ENCODE measurements around the gene NAA20. TPM values are rescaled to one million over a fixed set of nuclear protein-coding genes. Genes with fewer than 3 reads are reported as not detected.

The NAA20 gene
- total and polyA plus RNA-seq, 4 donors = 33.6 to 143 (median 59.9) TPM

DNA sequence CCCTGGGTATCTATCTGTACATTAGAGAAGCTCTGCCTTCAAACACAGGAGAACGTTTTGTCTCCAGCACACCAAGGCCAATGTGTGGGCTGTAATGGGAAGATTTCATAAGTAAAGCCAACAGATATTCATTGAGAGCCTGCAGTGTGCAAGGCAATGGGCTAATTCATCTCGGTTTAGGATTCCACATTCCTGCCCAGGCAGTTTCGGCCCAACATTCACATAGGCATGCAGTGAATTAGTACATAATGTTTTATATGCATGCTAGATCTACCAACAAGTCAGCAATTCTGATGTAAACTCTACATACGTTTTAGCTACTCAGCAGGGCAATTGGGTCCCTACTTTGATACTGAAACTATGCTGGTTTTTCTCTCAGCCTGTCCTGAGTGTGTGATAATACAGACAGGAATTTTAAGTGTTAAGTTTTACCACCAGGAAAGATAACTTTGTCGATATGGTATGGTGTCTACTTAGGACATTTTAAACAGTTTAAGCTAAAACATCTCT lies 46.9 kb upstream of the NAA20 start:
- Histone ChIP-seq H3K4me1 (ENCODE audit: control insufficient read depth in 5 of 5, insufficient read depth in 5 of 5, low read length in 5 of 5) (peaks cover 4 to 18% (median 15%) of the 10 kb centered on the region in 5 donors), H3K27ac (ENCODE audit: low read depth in 1 of 2, low read length in 1 of 2) (no peak overlapping the region), H3K36me3 (ENCODE audit: control insufficient read depth in 4 of 4, insufficient read depth in 4 of 4, low read length in 4 of 4) (peaks cover 3 to 15% (median 9%) of the 10 kb centered on the region in 4 donors), H3K9me3 (ENCODE audit: control insufficient read depth in 4 of 4, insufficient read depth in 3 of 4, low read length in 3 of 4) (no peaks in the 10 kb centered on the region), H3K9ac (ENCODE audit: insufficient read depth in 1 of 2, low read length in 2 of 2) (no peak overlapping the region), H3K27me3 (ENCODE audit: control insufficient read depth in 3 of 3, insufficient read depth in 3 of 3, low read length in 2 of 3) (no peaks in the 10 kb centered on the region), H3K4me3 (no peak overlapping the region)
- TF ChIP-seq, protein P1, sequence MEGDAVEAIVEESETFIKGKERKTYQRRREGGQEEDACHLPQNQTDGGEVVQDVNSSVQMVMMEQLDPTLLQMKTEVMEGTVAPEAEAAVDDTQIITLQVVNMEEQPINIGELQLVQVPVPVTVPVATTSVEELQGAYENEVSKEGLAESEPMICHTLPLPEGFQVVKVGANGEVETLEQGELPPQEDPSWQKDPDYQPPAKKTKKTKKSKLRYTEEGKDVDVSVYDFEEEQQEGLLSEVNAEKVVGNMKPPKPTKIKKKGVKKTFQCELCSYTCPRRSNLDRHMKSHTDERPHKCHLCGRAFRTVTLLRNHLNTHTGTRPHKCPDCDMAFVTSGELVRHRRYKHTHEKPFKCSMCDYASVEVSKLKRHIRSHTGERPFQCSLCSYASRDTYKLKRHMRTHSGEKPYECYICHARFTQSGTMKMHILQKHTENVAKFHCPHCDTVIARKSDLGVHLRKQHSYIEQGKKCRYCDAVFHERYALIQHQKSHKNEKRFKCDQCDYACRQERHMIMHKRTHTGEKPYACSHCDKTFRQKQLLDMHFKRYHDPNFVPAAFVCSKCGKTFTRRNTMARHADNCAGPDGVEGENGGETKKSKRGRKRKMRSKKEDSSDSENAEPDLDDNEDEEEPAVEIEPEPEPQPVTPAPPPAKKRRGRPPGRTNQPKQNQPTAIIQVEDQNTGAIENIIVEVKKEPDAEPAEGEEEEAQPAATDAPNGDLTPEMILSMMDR (IDR thresholded peaks at IDR 0.05; ENCODE audit: control extremely low read depth, extremely low read depth) = no peak
- ATAC-seq (ENCODE audit: insufficient read depth, low FRiP score) (no peak), DNase-seq (no peak)
- WGBS, 2 donors = 78 to 90% methylated on average over 5 of the region's 5 CpGs

DNA sequence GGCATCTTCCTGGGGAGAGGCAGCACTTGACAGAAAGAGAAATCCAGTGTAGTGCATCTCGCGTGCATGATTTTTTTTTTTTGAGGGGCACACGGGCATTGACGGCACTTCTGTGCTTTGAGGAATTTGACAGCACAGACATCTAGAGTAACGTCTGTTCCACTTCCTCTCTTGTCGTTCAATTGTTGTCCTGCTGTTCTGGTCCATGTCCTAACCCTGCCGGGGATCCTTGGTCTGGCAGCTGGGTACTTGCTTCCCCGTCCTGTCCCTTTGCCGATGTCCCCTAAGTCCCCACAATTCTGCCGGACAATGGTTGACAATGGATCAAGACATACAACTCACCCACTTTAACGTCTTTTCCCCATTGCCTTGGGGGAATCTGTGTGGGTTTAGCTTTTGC lies 46.0 kb upstream of the NAA20 start:
- peak overlapping the region in 1 of 2 donors; percentile 25 for H3K27ac ChIP-seq (ENCODE audit: low read depth in 1 of 2, low read length in 1 of 2)
- no peak for ATAC-seq (ENCODE audit: insufficient read depth, low FRiP score)
- 57 to 66% methylated on average over 11 of the region's 11 CpGs for WGBS, 2 donors
- H3K4me1 ChIP-seq (ENCODE audit: control insufficient read depth in 5 of 5, insufficient read depth in 5 of 5, low read length in 5 of 5) = peaks cover 8 to 27% (median 15%) of the 10 kb centered on the region in 5 donors
- H3K9ac ChIP-seq (ENCODE audit: insufficient read depth in 1 of 2, low read length in 2 of 2) = no peak overlapping the region
- no peaks in the 10 kb centered on the region for H3K27me3 ChIP-seq (ENCODE audit: control insufficient read depth in 3 of 3, insufficient read depth in 3 of 3, low read length in 2 of 3)
- TF ChIP-seq, protein P1 (IDR thresholded peaks at IDR 0.05; ENCODE audit: control extremely low read depth, extremely low read depth) = no peak
- peaks cover 3 to 18% (median 9%) of the 10 kb centered on the region in 4 donors for H3K36me3 ChIP-seq (ENCODE audit: control insufficient read depth in 4 of 4, insufficient read depth in 4 of 4, low read length in 4 of 4)
- no peaks in the 10 kb centered on the region for H3K9me3 ChIP-seq (ENCODE audit: control insufficient read depth in 4 of 4, insufficient read depth in 3 of 4, low read length in 3 of 4)
- no peak overlapping the region for H3K4me3 ChIP-seq
- DNase-seq = no peak

DNA sequence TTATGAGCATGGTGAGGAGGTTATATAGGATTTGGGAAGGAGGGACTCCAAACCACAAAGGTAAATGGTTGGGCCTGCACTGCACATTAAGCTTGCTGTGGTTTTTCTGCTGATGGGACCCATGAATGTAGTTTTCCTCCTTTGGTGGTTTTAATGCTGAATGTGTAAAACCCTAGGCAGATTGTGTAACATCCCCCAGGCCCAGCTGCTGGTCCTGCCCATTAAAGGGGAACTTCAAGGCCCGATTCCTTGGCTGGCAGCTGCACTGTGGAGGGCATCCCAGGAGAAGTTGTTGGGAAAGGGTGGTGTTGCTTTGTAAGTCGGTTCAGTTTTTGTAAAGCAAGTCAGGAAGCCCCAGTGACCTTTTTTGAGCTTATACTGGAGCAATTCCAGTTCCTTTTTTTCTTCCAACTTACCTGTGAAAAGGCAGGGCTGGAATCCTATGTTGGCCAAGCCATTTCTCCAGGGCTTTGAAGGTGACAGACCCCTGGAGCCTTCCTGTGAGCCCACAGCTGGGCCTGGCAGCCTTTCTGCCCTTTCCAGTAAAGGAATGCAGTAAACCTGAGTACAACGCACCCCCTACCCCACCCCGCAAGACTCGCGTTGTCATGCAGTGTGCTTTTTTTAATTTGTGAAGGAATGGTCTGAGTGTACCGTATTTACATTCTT lies 43.1 kb upstream of the NAA20 start:
- no peaks in the 10 kb centered on the region for H3K27me3 ChIP-seq (ENCODE audit: control insufficient read depth in 3 of 3, insufficient read depth in 3 of 3, low read length in 2 of 3)
- 22 to 37% methylated on average over 7 of the region's 7 CpGs for WGBS, 2 donors
- peaks cover 18 to 48% (median 19%) of the 10 kb centered on the region in 5 donors for H3K4me1 ChIP-seq (ENCODE audit: control insufficient read depth in 5 of 5, insufficient read depth in 5 of 5, low read length in 5 of 5)
- TF ChIP-seq, protein P1 (IDR thresholded peaks at IDR 0.05; ENCODE audit: control extremely low read depth, extremely low read depth) = no peak
- peaks cover 0 to 3% (median 0%) of the 10 kb centered on the region in 4 donors for H3K9me3 ChIP-seq (ENCODE audit: control insufficient read depth in 4 of 4, insufficient read depth in 3 of 4, low read length in 3 of 4)
- peak; percentile 21 for ATAC-seq (ENCODE audit: insufficient read depth, low FRiP score)
- H3K9ac ChIP-seq (ENCODE audit: insufficient read depth in 1 of 2, low read length in 2 of 2) = peak overlapping the region in 1 of 2 donors; percentile 40
- H3K27ac ChIP-seq (ENCODE audit: low read depth in 1 of 2, low read length in 1 of 2) = peak overlapping the region; percentile 90 to 96
- H3K36me3 ChIP-seq (ENCODE audit: control insufficient read depth in 4 of 4, insufficient read depth in 4 of 4, low read length in 4 of 4) = peaks cover 0 to 14% (median 8%) of the 10 kb centered on the region in 4 donors
- DNase-seq = peak; percentile 77 to 90 (median 85)
- H3K4me3 ChIP-seq = no peak overlapping the region
